DOHH2 (cell line): ENCODE measurements around the gene C20orf202.

Source experiments
- EZH2phosphoT487 ChIP-seq: fragments of 200-600 bp; sonication (generic); IDR thresholded peaks from 2 replicates; pipeline ENCODE4 v1.6.1; 2017; ENCODE audit warnings: borderline replicate concordance, mild to moderate bottlenecking, antibody characterized with exemption, low read length, moderate library complexity, mixed read lengths
- TF ChIP-seq, protein P1 (sequence below): fragments of 200-600 bp; sonication (generic); IDR thresholded peaks from one replicate; pipeline ENCODE4 v1.5.1; 2014; ENCODE audit warnings: antibody characterized with exemption, mild to moderate bottlenecking, low read depth, low read length; ENCODE audit not compliant: poor library complexity, severe bottlenecking

DNA sequence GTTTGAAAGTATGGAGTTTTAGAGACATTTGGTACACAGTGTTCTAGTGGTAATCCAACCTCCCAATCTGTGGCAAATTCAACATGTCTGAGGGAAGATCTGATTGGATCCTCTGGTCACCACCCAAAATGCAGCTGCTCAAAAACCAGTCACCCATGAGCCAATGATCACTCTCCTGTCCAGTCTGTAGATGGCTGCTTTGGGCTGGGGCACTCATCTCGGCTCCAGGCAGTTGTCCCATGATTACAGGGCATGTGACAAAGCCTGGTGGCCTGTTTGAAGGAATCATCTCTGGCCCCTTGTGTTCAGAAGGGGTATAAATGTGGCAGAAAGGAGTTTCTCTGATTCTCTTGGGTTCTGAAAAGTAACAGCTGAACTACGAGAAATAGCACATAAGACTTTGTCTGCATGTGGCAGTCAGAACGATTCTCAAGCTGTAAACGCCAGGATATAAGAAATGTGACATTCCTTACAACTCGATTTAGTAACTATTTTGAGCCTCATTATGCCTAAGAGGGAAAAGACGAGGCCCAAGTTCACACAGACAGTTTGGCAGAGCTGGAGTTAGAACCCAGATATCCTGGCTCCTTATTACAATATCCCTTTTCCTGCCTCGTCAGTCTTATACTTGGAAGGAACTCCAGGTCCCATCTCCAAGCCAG, 3.9 kb upstream of the C20orf202 start:
- TF ChIP-seq, protein P1, sequence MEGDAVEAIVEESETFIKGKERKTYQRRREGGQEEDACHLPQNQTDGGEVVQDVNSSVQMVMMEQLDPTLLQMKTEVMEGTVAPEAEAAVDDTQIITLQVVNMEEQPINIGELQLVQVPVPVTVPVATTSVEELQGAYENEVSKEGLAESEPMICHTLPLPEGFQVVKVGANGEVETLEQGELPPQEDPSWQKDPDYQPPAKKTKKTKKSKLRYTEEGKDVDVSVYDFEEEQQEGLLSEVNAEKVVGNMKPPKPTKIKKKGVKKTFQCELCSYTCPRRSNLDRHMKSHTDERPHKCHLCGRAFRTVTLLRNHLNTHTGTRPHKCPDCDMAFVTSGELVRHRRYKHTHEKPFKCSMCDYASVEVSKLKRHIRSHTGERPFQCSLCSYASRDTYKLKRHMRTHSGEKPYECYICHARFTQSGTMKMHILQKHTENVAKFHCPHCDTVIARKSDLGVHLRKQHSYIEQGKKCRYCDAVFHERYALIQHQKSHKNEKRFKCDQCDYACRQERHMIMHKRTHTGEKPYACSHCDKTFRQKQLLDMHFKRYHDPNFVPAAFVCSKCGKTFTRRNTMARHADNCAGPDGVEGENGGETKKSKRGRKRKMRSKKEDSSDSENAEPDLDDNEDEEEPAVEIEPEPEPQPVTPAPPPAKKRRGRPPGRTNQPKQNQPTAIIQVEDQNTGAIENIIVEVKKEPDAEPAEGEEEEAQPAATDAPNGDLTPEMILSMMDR: no peak
- no peak for TF ChIP-seq EZH2phosphoT487
